GM21423 (cell line): ENCODE measurements around the gene SLC25A24.
"Not testable (repeated sequence)": the region's sequence is repeated elsewhere in the genome, so short reads cannot be mapped to it uniquely, and the experiment has no call there.

ENCODE experiments used
- ATAC-seq: cut with Tn5 transposase; IDR thresholded peaks from one replicate; pipeline ENCODE4 v1.9.1; 2021; ENCODE audit warnings: mild to moderate bottlenecking, moderate library complexity; ENCODE audit not compliant: unreplicated experiment

SLC25A24 gene

GRCh38 chr1:108199781-108200686 is at the start of gene SLC25A24:
Gene SLC25A24 (minus strand): TSS chr1:108200343. CDS start chr1:108200138, 205 bp downstream.
- ATAC-seq = peak; percentile 88

DNA sequence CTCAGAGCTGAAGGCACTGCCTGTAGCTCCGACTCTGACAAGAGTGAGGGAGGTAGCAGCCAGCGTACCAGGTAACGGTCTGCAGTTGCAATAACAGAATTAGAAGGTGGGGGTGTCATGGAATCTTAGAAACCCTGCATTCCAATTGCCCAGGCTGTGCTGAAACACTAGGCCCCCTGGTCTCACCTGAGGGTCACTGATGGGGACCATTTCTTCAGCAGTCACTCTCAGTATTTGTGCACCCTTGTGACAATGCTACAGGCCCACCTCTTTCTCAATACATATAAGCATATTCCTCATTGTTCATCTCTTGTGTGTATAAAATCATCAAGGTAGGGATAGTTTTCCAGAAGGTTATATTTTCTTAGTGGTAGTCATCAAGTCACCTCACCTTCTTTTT is 43.8 kb upstream of the SLC25A24 start, which contains the start of gene NBPF4:
NBPF4 (minus strand) TSS at position 101 of the 400 bp plus-strand sequence. CDS start 315 bp downstream, outside the sequence.
- ATAC-seq = not testable (repeated sequence)

DNA sequence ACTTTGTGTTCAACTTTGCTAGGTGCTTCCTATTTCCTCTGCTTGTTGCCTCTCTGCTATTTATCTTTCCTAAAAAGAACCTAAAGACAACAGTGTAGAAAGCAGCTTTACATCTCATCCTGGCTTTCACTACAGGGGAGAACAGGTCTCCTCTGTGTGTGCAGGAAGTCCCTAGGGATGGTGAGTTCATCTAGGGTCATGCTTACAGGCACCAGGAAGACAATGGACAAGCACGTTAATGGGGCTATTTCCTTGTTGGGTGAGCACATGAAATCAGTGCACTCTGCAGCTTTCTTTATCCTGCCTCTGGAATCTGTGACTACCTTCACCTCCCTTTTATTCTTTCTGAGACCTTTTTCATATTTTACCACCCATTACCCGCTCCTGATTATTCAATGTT is 39.3 kb upstream of the SLC25A24 start:
- not testable (repeated sequence) for ATAC-seq

DNA sequence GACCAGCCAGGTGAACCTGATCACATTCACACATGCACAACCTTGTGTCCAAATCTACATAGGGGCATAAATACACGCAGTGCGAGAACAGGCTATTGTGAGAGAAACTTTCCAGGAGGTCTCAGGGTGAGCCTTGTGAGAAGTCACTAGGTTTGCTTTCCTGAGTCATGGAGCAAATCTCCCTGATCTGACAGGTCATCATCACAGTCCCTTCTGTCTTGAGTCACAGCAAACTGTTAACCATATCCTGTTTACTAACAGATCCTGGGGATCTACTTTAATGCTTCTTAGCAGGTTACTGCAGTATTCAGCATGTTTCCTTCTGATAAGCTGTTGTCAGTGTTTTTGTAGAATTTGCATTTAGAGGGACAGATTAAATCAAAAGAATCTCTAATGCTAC is 35.2 kb upstream of the SLC25A24 start:
- ATAC-seq = not testable (repeated sequence)

DNA sequence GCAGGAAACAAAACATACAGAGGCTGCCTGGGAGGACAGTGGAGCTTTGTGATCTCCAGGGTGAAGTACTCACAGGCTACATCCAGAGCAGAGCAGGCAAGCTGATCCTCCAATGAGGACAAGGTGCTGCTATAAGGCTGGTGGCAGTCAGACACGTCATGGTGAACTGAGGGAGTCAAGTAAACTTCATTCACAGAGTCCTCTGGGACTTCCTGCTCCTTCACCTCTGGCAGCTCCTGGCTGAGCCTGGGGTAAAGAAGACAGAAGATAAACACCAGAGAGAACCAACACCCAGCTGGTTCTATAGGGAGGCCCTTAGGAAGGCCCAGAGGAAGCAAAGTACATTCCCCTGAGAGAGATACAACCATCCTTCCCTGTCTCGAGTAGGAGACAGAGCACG is 32.0 kb upstream of the SLC25A24 start:
- not testable (repeated sequence) for ATAC-seq

- ATAC-seq = not testable (repeated sequence)
These were observed 29.8 kb upstream of the SLC25A24 start for GRCh38 chr1:108229976-108230375.

- ATAC-seq = not testable (repeated sequence)
These were observed 27.6 kb upstream of the SLC25A24 start for GRCh38 chr1:108227772-108228171.

DNA sequence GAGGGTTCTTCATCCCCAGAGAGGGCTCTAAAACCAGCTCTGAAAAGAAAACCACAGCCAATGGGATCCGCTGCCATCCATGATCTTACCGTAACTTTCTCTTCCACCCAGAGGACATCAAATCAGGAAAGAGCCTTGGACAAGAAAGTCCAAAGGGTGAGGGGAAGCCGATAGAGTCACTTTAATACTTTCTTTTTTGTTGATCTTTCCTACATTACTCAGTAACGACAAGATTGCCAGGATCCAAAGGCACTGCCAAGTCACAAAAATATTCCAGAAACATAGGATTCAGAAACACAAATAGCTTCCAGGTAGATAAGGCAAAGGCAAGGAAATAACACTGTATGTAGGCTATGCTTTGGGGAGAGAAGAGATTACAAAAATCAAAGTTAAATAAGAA is 26.7 kb upstream of the SLC25A24 start:
- ATAC-seq = not testable (repeated sequence)

- ATAC-seq = not testable (repeated sequence)
These were observed 23.1 kb upstream of the SLC25A24 start for GRCh38 chr1:108223226-108223625.

DNA sequence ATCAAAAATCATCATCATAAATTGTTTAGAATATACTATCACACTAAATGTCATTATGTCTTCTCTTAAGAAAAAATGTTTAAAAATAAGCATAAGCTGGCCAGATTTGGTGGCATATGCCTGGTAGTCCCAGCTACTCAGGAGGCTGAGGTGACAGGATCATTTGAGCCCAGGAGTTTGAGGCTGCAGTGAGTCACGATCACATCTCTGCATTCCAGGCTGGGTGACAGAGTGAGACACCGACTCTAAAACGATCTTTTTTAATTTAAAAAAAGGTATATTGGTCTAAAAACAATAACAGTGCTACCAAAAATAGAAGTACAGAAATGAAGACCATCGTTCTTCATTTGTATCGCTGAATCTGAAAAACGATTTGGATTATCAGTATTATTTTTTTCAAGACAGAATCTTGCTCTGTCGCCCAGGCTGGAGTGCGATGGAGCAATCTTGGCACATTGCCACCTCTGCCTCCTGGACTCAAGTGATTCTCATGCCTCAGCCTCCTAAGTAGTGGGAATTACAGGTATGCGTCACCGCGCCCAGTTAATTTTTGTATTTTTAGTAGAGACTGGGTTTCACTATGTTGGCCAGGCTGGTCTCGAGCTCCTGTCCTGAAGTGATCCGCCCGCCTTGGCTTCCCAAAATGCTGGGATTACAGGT is 17.5 kb upstream of the SLC25A24 start:
- ATAC-seq = not testable (repeated sequence)

GRCh38 chr1:108217007-108217406 is 16.9 kb upstream of the SLC25A24 start:
- not testable (repeated sequence) for ATAC-seq

DNA sequence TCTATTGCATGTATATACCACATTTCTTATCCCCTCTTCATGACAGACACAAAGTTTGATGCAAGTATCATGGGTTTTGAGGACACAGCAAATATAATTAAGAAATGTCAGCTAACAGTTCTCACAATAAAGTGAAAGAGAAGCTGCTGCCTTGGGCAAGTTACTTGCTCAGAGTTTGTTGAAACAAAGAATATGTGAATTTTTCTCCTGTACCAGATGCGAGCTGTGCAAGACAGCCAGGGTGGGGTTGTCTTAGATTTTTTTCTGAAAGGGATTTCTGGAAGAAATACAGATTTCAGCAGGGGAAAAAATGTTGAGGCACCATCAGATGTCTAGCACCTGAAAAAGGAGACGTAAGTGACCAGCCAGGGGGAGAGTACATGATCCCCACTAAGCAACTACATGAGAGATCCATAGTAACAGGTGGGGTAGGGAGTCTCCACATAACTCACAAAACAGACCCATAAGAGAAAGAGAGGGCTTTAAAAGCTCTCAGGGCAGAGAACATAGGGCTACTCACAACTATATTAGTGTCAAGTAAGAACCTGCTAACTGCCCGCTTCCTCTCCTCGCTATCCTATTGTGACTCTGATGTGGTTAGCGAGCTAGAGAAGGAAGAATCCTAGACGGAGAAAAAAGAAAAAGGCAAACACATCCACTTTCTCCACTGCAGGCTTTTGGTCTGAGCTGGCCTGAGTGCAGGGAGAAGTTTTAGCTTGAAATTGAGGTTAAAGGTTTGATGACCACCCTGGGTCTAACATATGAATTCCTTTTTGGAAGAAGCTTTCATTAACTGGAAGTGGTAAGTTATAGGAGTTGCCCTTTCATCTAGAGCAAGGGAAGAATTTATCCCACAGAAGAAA is 16.1 kb upstream of the SLC25A24 start:
- ATAC-seq = not testable (repeated sequence)

DNA sequence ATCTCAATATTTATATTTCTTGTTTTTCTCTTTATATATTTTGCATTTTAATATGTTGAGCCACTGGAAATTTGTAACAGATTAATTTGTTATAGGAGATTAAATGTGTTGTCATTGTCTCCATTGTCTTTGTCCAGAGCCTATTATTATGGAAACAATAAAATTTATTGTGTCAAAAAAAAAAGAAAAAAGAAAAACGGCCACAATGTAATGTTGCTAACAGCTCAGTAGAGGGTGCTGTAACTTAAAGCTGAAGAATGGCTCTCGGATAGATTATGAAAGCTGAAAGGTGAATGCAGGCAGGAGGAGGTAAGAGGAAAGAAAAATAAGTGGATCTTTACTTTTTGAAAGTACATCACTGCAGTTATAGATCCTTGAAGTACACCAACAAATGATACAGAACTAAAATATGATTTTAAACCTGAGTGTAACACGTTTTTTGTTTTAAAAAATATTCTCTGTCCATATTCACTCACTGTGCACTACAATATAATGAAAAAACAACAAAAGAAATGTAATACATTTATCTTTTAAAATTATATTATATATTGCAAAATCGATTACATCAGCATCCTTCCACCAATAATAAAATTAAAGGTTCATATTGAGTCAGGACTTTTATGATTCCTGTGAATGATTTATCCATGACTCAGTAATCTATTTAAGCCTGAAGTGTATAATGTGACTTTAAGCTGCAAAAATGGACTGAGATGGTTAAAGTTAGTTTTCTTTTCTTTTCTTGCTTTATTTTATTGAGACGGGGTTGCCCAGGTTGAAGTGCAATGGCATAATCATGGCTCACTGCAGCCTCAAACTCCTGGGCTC is 14.7 kb upstream of the SLC25A24 start:
- ATAC-seq = not testable (repeated sequence)

- ATAC-seq = no peak
These were observed 10.9 kb upstream of the SLC25A24 start for GRCh38 chr1:108211014-108211413.

- no peak for ATAC-seq
These were observed 9.4 kb upstream of the SLC25A24 start for GRCh38 chr1:108209456-108210108.

- no peak for ATAC-seq
These were observed 8.7 kb upstream of the SLC25A24 start for GRCh38 chr1:108208724-108209446.

DNA sequence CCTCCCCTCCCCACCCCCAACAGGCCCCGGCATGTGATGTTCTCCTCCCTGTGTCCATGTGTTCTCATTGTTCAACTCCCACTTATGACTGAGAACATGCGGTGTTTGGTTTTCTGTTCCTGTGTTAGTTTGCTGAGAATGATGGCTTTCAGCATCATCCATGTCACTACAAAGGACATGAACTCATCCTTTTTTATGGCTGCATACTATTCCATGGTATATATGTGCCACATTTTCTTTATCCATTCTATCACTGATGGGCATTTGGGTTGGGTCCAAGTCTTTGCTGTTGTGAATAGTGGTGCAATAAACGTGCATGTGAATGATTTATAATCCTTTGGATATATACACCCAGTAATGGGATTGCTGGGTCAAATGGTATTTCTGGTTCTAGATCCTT is 3.4 kb upstream of the SLC25A24 start:
- not testable (repeated sequence) for ATAC-seq

DNA sequence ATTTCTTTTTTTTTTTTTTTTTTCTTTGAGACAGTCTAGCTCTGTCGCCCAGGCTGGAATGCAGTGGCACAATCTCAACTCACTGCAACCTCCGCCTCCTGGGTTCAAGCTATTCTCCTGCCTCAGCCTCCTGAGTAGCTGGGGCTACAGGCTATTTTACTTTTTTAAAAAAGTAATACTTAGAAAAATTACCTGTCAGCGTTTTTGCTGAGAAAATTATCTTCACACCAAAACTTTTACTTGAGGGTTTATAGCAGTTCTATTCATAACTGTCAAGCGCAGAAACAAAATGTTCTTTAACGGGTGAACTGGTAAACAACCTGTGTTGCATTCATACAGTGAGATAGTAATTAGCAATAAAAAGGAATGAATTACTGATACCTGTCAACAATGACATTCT is 1.5 kb upstream of the SLC25A24 start:
- ATAC-seq = no peak

- no peak for ATAC-seq
These were observed 526 bp upstream of the SLC25A24 start for GRCh38 chr1:108200687-108201051.
